Skeletal muscle satellite cell (primary cell): ENCODE results near the gene FKBP1C. TPM values are rescaled to one million over a fixed set of nuclear protein-coding genes. Genes with fewer than 3 reads are reported as not detected.

Experiments used
- small RNA-seq: library from RNA; depleted of rRNA; stranded (forward); fragments of <200 nt; gene quantifications from one replicate; pipeline ENCODE3, GENCODE V24; 2012

Gene FKBP1C

Small RNAs within 50 kb of the gene (small RNA-seq; reads per million reads assigned to genes)
- gene SPTLC1P3 = not detected
